ENCODE measurements around the gene THSD4. TPM values are rescaled to one million over a fixed set of nuclear protein-coding genes. Genes with fewer than 3 reads are reported as not detected.

Gene THSD4
- total RNA-seq, 2 experiments from 2014 or later, result not detected

DNA sequence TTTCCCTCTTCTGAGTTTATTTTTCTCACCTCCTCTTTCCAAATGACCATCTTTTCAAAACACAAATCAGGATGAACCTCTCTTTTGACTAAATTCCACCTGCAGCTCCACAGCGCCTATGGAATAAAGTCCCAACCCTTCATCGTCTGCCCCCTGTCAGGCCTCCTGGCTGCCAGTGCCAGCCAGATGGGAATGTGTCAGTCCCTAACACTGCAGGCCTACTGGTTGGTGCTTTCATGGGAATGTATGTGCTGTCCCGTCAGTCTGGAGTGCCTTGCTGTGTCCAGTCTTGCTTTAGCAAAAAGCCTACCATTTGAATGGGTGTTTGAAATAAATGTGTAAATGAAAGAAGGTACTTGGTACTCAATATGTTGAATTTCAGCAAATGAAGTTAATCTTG is 310.1 kb downstream of the THSD4 start:
- CTCF ChIA-PET, result no interaction called here
- no peak for ATAC-seq
- Mint-ChIP-seq H3K27me3 (peaks cover 5% of the 10 kb centered on the region), H3K4me3 (no peak overlapping the region), H3K9me3 (no peaks in the 10 kb centered on the region), H3K36me3 (ENCODE audit: low read depth) (no peaks in the 10 kb centered on the region), H3K27ac (no peak overlapping the region), H3K4me1 (ENCODE audit: low read depth) (no peaks in the 10 kb centered on the region)
- POLR2A ChIA-PET, result no interaction called here
- TF ChIP-seq, protein P1, sequence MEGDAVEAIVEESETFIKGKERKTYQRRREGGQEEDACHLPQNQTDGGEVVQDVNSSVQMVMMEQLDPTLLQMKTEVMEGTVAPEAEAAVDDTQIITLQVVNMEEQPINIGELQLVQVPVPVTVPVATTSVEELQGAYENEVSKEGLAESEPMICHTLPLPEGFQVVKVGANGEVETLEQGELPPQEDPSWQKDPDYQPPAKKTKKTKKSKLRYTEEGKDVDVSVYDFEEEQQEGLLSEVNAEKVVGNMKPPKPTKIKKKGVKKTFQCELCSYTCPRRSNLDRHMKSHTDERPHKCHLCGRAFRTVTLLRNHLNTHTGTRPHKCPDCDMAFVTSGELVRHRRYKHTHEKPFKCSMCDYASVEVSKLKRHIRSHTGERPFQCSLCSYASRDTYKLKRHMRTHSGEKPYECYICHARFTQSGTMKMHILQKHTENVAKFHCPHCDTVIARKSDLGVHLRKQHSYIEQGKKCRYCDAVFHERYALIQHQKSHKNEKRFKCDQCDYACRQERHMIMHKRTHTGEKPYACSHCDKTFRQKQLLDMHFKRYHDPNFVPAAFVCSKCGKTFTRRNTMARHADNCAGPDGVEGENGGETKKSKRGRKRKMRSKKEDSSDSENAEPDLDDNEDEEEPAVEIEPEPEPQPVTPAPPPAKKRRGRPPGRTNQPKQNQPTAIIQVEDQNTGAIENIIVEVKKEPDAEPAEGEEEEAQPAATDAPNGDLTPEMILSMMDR (IDR thresholded peaks at IDR 0.05), result no peak
- DNase-seq, result no peak
- intact Hi-C loops (cut with micrococcal nuclease), result no loop called here

DNA sequence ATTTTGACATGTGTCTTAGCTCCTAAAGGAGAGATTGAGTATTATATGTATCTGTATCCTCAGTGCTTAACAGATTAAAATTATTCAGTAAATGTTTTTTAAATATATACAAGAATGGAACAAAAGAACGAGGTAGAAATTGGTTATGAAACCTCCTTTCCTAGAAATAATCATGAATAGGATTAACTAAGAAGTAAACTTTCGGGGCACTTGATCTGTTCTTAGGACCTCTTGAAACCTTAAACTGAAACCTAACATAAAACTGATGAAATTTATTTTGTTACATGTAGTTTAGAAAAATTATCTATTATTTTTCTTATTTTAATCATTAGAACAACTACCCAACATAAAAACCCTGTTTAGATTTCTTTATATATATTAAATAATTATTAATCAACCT is 311.5 kb downstream of the THSD4 start:
- intact Hi-C loops (cut with micrococcal nuclease), result no loop called here
- Mint-ChIP-seq H3K36me3 (ENCODE audit: low read depth) (no peaks in the 10 kb centered on the region), H3K9me3 (no peaks in the 10 kb centered on the region), H3K4me3 (no peak overlapping the region), H3K27ac (no peak overlapping the region), H3K4me1 (ENCODE audit: low read depth) (no peaks in the 10 kb centered on the region), H3K27me3 (peaks cover 5% of the 10 kb centered on the region)
- ChIA-PET POLR2A (no interaction called here), CTCF (no interaction called here)
- DNase-seq (no peak), ATAC-seq (no peak)
- TF ChIP-seq, protein P1 (IDR thresholded peaks at IDR 0.05), result no peak

DNA sequence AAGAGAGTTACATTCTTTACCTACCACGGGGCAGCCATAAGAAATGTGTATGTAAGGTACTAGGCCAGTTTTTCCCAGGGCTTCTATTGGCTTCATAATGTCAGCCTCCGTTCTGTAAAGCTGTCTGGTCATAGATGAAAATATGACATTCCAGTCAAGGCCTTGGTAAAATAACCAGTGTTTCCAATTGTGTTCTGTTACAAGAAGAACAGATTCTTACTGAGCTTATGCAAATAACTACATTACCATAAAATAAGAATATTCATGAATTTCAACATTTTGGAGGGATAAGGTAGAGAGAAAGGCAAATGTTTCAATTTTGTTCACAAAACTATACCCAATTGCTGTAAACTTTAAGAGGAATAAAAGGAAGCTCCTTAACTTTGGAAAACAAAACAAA is 315.5 kb downstream of the THSD4 start:
- no peaks in the 10 kb centered on the region for H3K36me3 Mint-ChIP-seq (ENCODE audit: low read depth)
- CTCF ChIA-PET, result no interaction called here
- DNase-seq (no peak), ATAC-seq (no peak)
- POLR2A ChIA-PET, result no interaction called here
- no peaks in the 10 kb centered on the region for H3K4me1 Mint-ChIP-seq (ENCODE audit: low read depth)
- intact Hi-C loops (cut with micrococcal nuclease), result no loop called here
- H3K9me3 Mint-ChIP-seq, result no peaks in the 10 kb centered on the region
- H3K27ac Mint-ChIP-seq, result no peak overlapping the region
- TF ChIP-seq, protein P1 (IDR thresholded peaks at IDR 0.05), result no peak
- H3K4me3 Mint-ChIP-seq, result no peak overlapping the region
- H3K27me3 Mint-ChIP-seq, result peaks cover 3% of the 10 kb centered on the region

DNA sequence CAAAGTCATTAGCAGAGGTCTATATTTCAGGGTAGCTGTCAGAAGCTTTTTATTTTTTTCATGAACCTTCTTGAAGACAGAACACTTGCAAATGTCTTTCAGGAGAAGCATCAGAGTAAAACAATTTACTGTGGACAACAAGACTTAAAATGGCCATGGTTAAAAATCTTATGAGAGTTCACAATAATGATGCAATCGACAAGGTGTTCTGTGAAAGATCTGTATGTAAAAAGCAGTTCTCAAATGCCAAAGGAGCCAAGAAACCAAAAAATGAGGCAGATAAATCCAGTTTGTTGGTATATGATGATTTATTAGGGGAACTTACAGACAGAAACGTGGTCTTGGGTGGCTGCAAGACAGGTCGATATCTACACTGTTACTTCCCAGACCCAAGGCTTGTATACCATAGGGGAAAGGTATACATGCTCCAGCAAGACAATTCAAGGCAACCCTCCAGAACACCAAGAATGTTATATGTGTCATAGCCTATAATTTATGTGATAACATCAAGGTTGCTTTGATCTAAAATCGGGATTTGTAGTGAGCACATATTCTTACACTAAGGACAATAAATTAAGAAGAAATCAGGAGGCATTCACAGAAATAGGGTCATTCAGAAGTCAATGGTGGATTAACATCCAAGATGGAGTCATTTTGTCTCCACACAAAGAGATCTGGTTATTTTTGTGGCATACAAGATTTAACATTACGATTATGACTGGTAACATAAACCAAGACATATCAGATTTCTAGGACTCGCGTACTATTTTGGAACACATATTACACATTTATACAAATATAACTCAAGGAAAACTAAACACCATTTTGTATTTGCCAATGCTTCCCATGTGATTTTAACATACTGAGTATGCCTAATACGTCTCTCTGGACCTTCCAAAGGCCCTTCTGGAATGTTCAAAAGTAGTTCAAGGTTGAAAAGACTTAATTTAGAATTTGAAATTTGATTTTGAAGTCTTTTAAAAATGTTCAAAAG is 316.4 kb downstream of the THSD4 start:
- ATAC-seq (no peak), DNase-seq (no peak)
- Mint-ChIP-seq H3K9me3 (no peaks in the 10 kb centered on the region), H3K4me3 (no peak overlapping the region), H3K27ac (no peak overlapping the region), H3K4me1 (ENCODE audit: low read depth) (no peaks in the 10 kb centered on the region), H3K36me3 (ENCODE audit: low read depth) (no peaks in the 10 kb centered on the region), H3K27me3 (no peaks in the 10 kb centered on the region)
- ChIA-PET POLR2A (no interaction called here), CTCF (no interaction called here)
- intact Hi-C loops (cut with micrococcal nuclease), result no loop called here
- TF ChIP-seq, protein P1 (IDR thresholded peaks at IDR 0.05), result no peak

DNA sequence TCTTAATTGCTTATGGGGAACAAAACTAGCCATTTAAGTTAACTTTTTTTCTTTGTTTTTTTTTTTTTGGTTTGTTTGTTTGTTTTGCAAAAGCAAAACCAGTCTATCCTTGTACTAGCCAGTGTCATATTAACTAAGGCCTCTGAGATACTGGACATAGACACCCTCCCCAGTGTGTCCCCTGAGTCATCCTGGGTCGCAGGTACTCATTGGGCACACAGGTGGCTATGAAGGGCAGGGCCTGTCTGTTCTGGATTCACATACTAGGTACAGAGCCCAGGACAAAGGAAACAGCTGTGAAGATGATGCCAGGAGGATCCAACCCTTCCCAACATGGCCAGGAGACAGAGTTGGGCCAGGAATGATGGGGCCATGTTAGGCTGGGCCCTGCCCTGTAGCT is 318.1 kb downstream of the THSD4 start:
- POLR2A ChIA-PET, result no interaction called here
- intact Hi-C loops (cut with micrococcal nuclease), result no loop called here
- H3K27me3 Mint-ChIP-seq, result no peaks in the 10 kb centered on the region
- H3K4me1 Mint-ChIP-seq (ENCODE audit: low read depth), result no peaks in the 10 kb centered on the region
- CTCF ChIA-PET, result interaction anchor here (3.7 kb wide), 1 partner anchor 47 kb away, joined by 14 read pairs; no protein-coding TSS in a partner anchor
- no peak for ATAC-seq
- no peak overlapping the region for H3K27ac Mint-ChIP-seq
- peaks cover 1% of the 10 kb centered on the region for H3K9me3 Mint-ChIP-seq
- H3K36me3 Mint-ChIP-seq (ENCODE audit: low read depth), result no peaks in the 10 kb centered on the region
- DNase-seq, result no peak
- TF ChIP-seq, protein P1 (IDR thresholded peaks at IDR 0.05), result no peak
- H3K4me3 Mint-ChIP-seq, result no peak overlapping the region

Measured in activated CD8-positive, alpha-beta T cell treated with anti-CD3 and anti-CD28 coated beads for 36 hours (primary cell).